Left lobe of liver (tissue), 2 donors: ENCODE data around the gene PROS1. TPM values are rescaled to one million over a fixed set of nuclear protein-coding genes. Genes with fewer than 3 reads are reported as not detected.

Experiments used
- ATAC-seq: fragments of 200-7000 bp; cut with Tn5 transposase; one replicate; pipeline ENCODE4 v1.9.1; 2020; ENCODE audit warnings: mild to moderate bottlenecking, moderate library complexity
- DNase-seq: peaks from one replicate; pipeline ENCODE4 v3.0.0-alpha.2; 2020; ENCODE audit warnings: low spot score
- total RNA-seq: library from RNA; stranded (reverse); gene quantifications from one replicate; pipeline ENCODE4 v1.2.1, GENCODE V29; 2021
- donor health status: DM: no; HTN: no; CAD: no; lungs with moderate emphysema.
- donor health status: DM: no; HTN: yes; CAD: no.

The PROS1 gene
- total RNA-seq, result 147 TPM

- peak; percentile 89 for DNase-seq
- peak; percentile 91 for ATAC-seq
These were observed at the start of gene PROS1 for GRCh38 chr3:93973131-93974126. Gene PROS1, minus strand, starts transcription at chr3:93973896. Its CDS starts 147 bp downstream, at chr3:93973749.

GRCh38 chr3:94020293-94020692, 46.6 kb upstream of the PROS1 start:
- DNase-seq (no peak), ATAC-seq (no peak)

GRCh38 chr3:94019659-94020058, 46.0 kb upstream of the PROS1 start:
- ATAC-seq (no peak), DNase-seq (no peak)

- ATAC-seq, result no peak
- no peak for DNase-seq
These were observed 41.3 kb upstream of the PROS1 start for GRCh38 chr3:94015025-94015424.

GRCh38 chr3:94012185-94012584, 38.5 kb upstream of the PROS1 start:
- ATAC-seq (no peak), DNase-seq (no peak)

- no peak for ATAC-seq
- no peak for DNase-seq
These were observed 37.6 kb upstream of the PROS1 start for GRCh38 chr3:94011233-94011711.

GRCh38 chr3:94009608-94010007, 35.9 kb upstream of the PROS1 start:
- DNase-seq (no peak), ATAC-seq (no peak)

- DNase-seq (no peak), ATAC-seq (peak; percentile 66)
These were observed 34.6 kb upstream of the PROS1 start for GRCh38 chr3:94008253-94008652.

GRCh38 chr3:94004301-94004910, 30.7 kb upstream of the PROS1 start:
- DNase-seq (no peak), ATAC-seq (peak; percentile 97)

- ATAC-seq, result no peak
- no peak for DNase-seq
These were observed 28.3 kb upstream of the PROS1 start for GRCh38 chr3:94001827-94002495.

GRCh38 chr3:94001191-94001590, 27.5 kb upstream of the PROS1 start:
- no peak for DNase-seq
- ATAC-seq, result no peak

GRCh38 chr3:93994056-93994455, 20.4 kb upstream of the PROS1 start:
- DNase-seq (no peak), ATAC-seq (no peak)

- no peak for ATAC-seq
- DNase-seq, result no peak
These were observed 18.5 kb upstream of the PROS1 start for GRCh38 chr3:93992207-93992606.

- ATAC-seq (no peak), DNase-seq (no peak)
These were observed 17.9 kb upstream of the PROS1 start for GRCh38 chr3:93991631-93992030.

- DNase-seq, result no peak
- ATAC-seq, result no peak
These were observed 15.5 kb upstream of the PROS1 start for GRCh38 chr3:93989241-93989640.

GRCh38 chr3:93988764-93989163, 15.1 kb upstream of the PROS1 start:
- ATAC-seq, result no peak

GRCh38 chr3:93988283-93988682, 14.6 kb upstream of the PROS1 start:
- ATAC-seq (no peak), DNase-seq (no peak)

More at GRCh38 chr3:93988764-93989163, 15.1 kb upstream of the PROS1 start:
- DNase-seq, result no peak

GRCh38 chr3:93984618-93985017, 10.9 kb upstream of the PROS1 start:
- DNase-seq, result no peak

GRCh38 chr3:93983408-93983807, 9.7 kb upstream of the PROS1 start:
- DNase-seq (no peak), ATAC-seq (no peak)

More at GRCh38 chr3:93984618-93985017, 10.9 kb upstream of the PROS1 start:
- ATAC-seq, result no peak

GRCh38 chr3:93981649-93982048, 8.0 kb upstream of the PROS1 start:
- DNase-seq (no peak), ATAC-seq (no peak)
